ENCODE measurements around the gene TSPYL6.

Gene TSPYL6

GRCh38 chr2:54207666-54208195 lies 48.3 kb downstream of the TSPYL6 start:
- Histone ChIP-seq H3K36me3 (no peaks in the 10 kb centered on the region), H3K27ac (no peak overlapping the region), H3K27me3 (no peaks in the 10 kb centered on the region), H3K4me1 (ENCODE audit: control insufficient read depth in 1 of 2, insufficient read depth in 1 of 2, low read depth in 1 of 2, low read length in 1 of 2) (no peaks in the 10 kb centered on the region), H3K9me3 (no peaks in the 10 kb centered on the region), H3K4me3 (ENCODE audit: low read depth in 1 of 2, low read length in 1 of 2) (no peak overlapping the region)
- TF ChIP-seq CTCF (IDR thresholded peaks at IDR 0.05): no peak

GRCh38 chr2:54206596-54206995 lies 49.4 kb downstream of the TSPYL6 start:
- Histone ChIP-seq H3K4me3 (ENCODE audit: low read depth in 1 of 2, low read length in 1 of 2) (no peak overlapping the region), H3K27me3 (no peaks in the 10 kb centered on the region), H3K27ac (no peak overlapping the region), H3K9me3 (no peaks in the 10 kb centered on the region), H3K36me3 (no peaks in the 10 kb centered on the region), H3K4me1 (ENCODE audit: control insufficient read depth in 1 of 2, insufficient read depth in 1 of 2, low read depth in 1 of 2, low read length in 1 of 2) (no peaks in the 10 kb centered on the region)
- TF ChIP-seq CTCF (IDR thresholded peaks at IDR 0.05): no peak

GRCh38 chr2:54204476-54204875 lies 51.6 kb downstream of the TSPYL6 start:
- Histone ChIP-seq H3K4me3 (ENCODE audit: low read depth in 1 of 2, low read length in 1 of 2) (no peak overlapping the region), H3K9me3 (no peaks in the 10 kb centered on the region), H3K4me1 (ENCODE audit: control insufficient read depth in 1 of 2, insufficient read depth in 1 of 2, low read depth in 1 of 2, low read length in 1 of 2) (no peaks in the 10 kb centered on the region), H3K36me3 (no peaks in the 10 kb centered on the region), H3K27ac (no peak overlapping the region), H3K27me3 (no peaks in the 10 kb centered on the region)
- no peak for TF ChIP-seq CTCF (IDR thresholded peaks at IDR 0.05)

All from neutrophil (primary cell).